Endothelial cell (in vitro differentiated cells): ENCODE data around the gene C1orf174. TPM values are rescaled to one million over a fixed set of nuclear protein-coding genes. Genes with fewer than 3 reads are reported as not detected.

ENCODE experiments used
- DNase-seq: peaks from one replicate; pipeline ENCODE4 v3.0.0; 2021; ENCODE audit warnings: low spot score
- H3K27ac Mint-ChIP-seq: one replicate; pipeline ENCODE4 v1.8.0; 2021; ENCODE audit warnings: mixed read lengths, inconsistent platforms; ENCODE audit not compliant: unreplicated experiment
- H3K27me3 Mint-ChIP-seq: one replicate; pipeline ENCODE4 v1.8.0; 2021; ENCODE audit warnings: mild to moderate bottlenecking, moderate library complexity, mixed read lengths, inconsistent platforms; ENCODE audit not compliant: unreplicated experiment
- H3K36me3 Mint-ChIP-seq: one replicate; pipeline ENCODE4 v1.8.0; 2021; ENCODE audit warnings: mild to moderate bottlenecking, low read depth, mixed read lengths, inconsistent platforms; ENCODE audit not compliant: unreplicated experiment
- H3K4me1 Mint-ChIP-seq: one replicate; pipeline ENCODE4 v1.8.0; 2021; ENCODE audit warnings: mild to moderate bottlenecking, mixed read lengths, inconsistent platforms; ENCODE audit not compliant: unreplicated experiment
- H3K4me3 Mint-ChIP-seq: one replicate; pipeline ENCODE4 v1.8.0; 2021; ENCODE audit warnings: mild to moderate bottlenecking, mixed read lengths, inconsistent platforms; ENCODE audit not compliant: unreplicated experiment
- H3K9me3 Mint-ChIP-seq: one replicate; pipeline ENCODE4 v1.8.0; 2021; ENCODE audit warnings: mixed read lengths, inconsistent platforms; ENCODE audit not compliant: unreplicated experiment
- total RNA-seq: library from RNA; stranded (reverse); fragmentation: NEBNext Ultra II Directional; extraction: Animal tissue kit (Norgen Biotek cat#: 25700); gene quantifications from one replicate; pipeline ENCODE4 v1.2.1, GENCODE V29; 2021; ENCODE audit not compliant: unreplicated experiment
- TF ChIP-seq, protein P1 (sequence below): fragments of 200-600 bp; sonication (generic); IDR thresholded peaks from one replicate; pipeline ENCODE4 v1.5.0; 2021; ENCODE audit warnings: antibody characterized with exemption; ENCODE audit not compliant: unreplicated experiment

The C1orf174 gene
- total RNA-seq, 1 donor from 2014 or later = 25.6 TPM

DNA sequence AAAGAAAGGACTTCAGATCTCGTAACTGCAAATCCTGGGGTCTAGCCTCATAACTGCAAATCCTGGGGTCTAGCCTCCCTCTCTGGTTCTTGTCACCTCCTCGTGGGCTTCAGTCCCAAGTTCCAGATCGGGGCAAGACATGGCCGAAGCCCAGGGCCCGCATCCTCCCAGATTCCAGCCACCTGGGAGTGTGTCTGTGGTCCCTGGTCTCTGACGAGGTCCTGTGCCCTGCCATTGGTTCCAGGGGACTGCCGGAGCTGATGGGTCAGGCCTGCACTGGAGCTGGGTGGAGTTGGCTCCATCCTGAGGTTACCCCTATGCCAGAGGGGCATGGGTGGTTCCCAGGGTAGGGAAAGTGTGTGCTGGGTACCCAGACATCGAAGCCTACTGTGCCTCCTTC, 17.7 kb upstream of the C1orf174 start:
- no peak overlapping the region for H3K27ac Mint-ChIP-seq
- H3K4me1 Mint-ChIP-seq = no peaks in the 10 kb centered on the region
- H3K27me3 Mint-ChIP-seq = peaks cover 4% of the 10 kb centered on the region
- TF ChIP-seq, protein P1, sequence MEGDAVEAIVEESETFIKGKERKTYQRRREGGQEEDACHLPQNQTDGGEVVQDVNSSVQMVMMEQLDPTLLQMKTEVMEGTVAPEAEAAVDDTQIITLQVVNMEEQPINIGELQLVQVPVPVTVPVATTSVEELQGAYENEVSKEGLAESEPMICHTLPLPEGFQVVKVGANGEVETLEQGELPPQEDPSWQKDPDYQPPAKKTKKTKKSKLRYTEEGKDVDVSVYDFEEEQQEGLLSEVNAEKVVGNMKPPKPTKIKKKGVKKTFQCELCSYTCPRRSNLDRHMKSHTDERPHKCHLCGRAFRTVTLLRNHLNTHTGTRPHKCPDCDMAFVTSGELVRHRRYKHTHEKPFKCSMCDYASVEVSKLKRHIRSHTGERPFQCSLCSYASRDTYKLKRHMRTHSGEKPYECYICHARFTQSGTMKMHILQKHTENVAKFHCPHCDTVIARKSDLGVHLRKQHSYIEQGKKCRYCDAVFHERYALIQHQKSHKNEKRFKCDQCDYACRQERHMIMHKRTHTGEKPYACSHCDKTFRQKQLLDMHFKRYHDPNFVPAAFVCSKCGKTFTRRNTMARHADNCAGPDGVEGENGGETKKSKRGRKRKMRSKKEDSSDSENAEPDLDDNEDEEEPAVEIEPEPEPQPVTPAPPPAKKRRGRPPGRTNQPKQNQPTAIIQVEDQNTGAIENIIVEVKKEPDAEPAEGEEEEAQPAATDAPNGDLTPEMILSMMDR = no peak
- H3K36me3 Mint-ChIP-seq = peaks cover 5% of the 10 kb centered on the region
- H3K4me3 Mint-ChIP-seq = no peak overlapping the region
- DNase-seq = no peak
- no peaks in the 10 kb centered on the region for H3K9me3 Mint-ChIP-seq

DNA sequence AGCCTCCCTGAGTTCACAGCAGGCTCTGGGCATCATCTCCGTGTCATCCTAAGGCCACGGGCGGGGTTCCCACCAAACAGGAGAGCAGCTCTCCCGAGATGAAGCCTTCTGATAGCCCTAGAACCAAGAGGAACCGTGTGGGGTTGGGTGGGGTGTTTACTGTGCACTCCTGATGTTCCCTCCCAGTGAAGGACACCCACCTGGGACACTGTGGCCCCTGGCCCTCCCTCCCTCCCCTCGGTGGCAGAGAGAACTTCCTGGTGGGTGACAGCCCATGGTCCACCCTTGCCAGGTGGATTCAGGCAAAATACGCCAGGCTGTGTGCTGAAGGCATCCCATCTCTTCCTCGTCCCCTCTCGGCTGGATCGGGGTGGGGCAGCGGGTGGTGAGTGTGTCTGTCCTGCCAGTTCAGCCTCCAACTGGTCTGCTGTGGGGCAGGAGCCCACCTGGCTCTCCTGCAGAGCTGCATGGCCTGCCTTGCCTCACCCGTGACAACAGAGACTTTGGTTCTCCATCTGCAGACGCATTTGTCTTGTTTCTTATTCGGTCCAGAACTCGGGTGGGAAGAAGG, 15.6 kb upstream of the C1orf174 start:
- Mint-ChIP-seq H3K27me3 (peaks cover 6% of the 10 kb centered on the region), H3K27ac (no peak overlapping the region), H3K36me3 (peaks cover 5% of the 10 kb centered on the region), H3K9me3 (no peaks in the 10 kb centered on the region), H3K4me1 (no peaks in the 10 kb centered on the region), H3K4me3 (no peak overlapping the region)
- TF ChIP-seq, protein P1 = no peak
- no peak for DNase-seq

DNA sequence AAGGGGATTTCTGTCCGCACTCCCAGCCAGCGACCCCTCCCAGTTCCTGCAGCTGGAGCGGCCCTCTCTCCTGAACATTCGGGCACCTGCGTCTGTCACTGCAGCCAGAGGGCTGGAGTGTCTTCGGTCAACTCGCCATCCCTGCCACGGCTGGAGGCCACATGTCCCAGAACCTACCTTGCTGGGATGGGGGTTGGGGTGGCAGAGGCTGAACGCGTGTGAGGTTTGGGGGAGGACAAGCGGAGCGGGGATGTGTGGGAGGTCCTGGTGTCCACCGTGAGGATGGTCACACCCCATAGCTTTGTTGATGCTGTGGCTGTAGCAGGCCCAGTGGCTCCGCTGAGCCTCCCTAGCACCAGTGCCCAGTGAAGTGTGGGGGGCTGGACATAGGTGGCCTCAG, 14.8 kb upstream of the C1orf174 start:
- Mint-ChIP-seq H3K4me3 (no peak overlapping the region), H3K27ac (no peak overlapping the region), H3K9me3 (no peaks in the 10 kb centered on the region), H3K4me1 (no peaks in the 10 kb centered on the region), H3K27me3 (peaks cover 6% of the 10 kb centered on the region), H3K36me3 (peaks cover 5% of the 10 kb centered on the region)
- no peak for DNase-seq
- TF ChIP-seq, protein P1 = no peak

DNA sequence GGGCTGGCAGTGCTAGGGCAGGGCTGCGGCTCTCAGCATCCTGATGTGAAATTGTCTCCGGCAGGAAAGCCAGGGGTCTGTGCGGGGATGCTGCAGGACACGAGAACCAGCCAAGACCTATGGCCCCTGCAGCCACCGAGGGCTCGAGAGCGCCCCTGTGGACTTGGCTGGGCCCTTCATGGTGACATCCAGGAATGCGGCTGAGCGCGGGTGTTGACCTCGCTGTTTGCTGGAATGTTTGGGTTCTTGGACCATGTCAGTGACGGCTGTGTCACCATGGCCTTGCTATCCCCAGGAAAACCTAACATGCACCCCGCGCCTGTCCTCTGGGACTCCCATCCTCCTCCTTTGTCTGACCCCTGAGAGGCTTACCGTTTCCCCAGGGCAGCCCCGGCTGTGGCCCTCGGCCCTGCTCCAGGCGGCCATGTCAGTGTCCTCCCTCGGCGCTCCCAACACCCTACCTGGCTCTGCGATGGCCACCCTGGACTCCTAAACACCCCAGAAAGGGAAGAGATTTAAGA, 14.3 kb upstream of the C1orf174 start:
- Mint-ChIP-seq H3K4me3 (no peak overlapping the region), H3K9me3 (no peaks in the 10 kb centered on the region), H3K4me1 (no peaks in the 10 kb centered on the region), H3K36me3 (peaks cover 5% of the 10 kb centered on the region), H3K27me3 (peaks cover 7% of the 10 kb centered on the region), H3K27ac (no peak overlapping the region)
- TF ChIP-seq, protein P1 = no peak
- no peak for DNase-seq

DNA sequence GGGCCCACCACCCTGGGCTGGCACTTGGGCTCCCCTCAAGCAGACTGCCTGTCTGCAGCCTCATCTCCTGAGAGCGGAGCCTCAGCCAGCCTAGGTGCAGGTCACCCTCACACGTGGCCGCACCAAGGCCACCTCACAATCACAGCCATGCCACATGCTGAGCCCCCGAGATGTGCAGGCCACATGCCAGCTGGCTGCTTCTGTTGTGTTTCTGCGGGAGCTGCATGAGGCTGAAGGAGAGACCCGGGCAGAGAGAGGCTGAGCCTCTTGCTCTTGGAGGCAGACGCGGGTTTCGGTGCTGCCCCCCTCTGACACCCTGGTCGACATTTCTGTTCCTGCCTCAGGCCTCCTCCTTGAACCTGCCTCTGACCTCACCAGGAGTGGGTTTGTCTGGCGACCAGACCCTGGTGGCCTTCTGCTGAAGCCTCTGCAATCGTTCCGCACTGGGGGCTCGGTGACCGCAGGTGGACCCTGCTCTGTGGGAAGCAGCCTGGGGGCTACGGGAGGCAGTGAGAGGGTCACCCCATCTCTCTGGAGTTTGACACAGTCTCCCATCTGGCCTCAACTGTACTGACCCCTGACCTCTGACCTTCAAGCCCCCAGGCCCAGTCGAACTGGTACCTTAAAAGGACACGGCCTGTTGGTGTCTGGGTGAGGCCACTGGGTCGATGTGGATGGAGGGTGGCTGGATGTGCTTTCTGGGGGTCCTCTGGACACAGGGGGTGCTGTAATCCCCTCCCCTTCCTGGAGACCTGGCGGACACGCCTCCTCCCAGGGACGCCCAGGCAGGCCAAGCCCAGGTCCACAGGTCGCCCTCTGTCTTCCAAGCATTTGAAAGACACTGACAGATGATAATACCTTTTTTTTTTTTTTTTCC, 13.0 kb upstream of the C1orf174 start:
- TF ChIP-seq, protein P1 = no peak
- Mint-ChIP-seq H3K36me3 (peaks cover 5% of the 10 kb centered on the region), H3K27me3 (peaks cover 7% of the 10 kb centered on the region), H3K27ac (no peak overlapping the region), H3K4me3 (no peak overlapping the region), H3K9me3 (no peaks in the 10 kb centered on the region), H3K4me1 (no peaks in the 10 kb centered on the region)
- no peak for DNase-seq
